K562 (cell line): ENCODE results near the gene TRRAP.

Source experiments
- FOXK2 ChIP-seq, 2 experiments: fragments of 450-650 bp; IDR thresholded peaks in 1 of 2; conservative IDR thresholded peaks in 1 of 2; 2 replicates each; pipeline ENCODE4 v1.6.1; 2016; ENCODE audit warnings: low read depth in 2 of 2, mild to moderate bottlenecking in 1 of 2
- KDM1A ChIP-seq, 2 experiments: fragments of 450-650 bp; IDR thresholded peaks; 2 replicates each; pipeline ENCODE4 v1.6.1; 2016; ENCODE audit warnings: mild to moderate bottlenecking in 2 of 2
- TAF1 ChIP-seq: IDR thresholded peaks from 2 replicates; pipeline ENCODE4 v1.6.1; 2011; ENCODE audit warnings: mild to moderate bottlenecking, low read length, moderate library complexity; ENCODE audit not compliant: insufficient read depth, control insufficient read depth, severe bottlenecking; ENCODE audit errors: extremely low read depth
- TEAD4 ChIP-seq, 2 experiments: sonication (generic) in 1 of 2; formaldehyde crosslinking in 1 of 2; IDR thresholded peaks; 2 replicates each; pipeline versions ENCODE4 v1.6.1 to v1.8.0; 2012 to 2022; ENCODE audit warnings: borderline replicate concordance in 1 of 2, inconsistent platforms in 1 of 2, low read length in 1 of 2, mild to moderate bottlenecking in 1 of 2, missing genetic modification reagents in 1 of 2
- ZKSCAN1 ChIP-seq: fragments of 150-350 bp; IDR thresholded peaks from 2 replicates; pipeline ENCODE4 v1.6.1; 2016; ENCODE audit warnings: low read depth, low read length
- ZNF184 ChIP-seq: sonication (generic); formaldehyde crosslinking; IDR thresholded peaks from 2 replicates; pipeline ENCODE4 v1.5.0; 2020; ENCODE audit warnings: missing genetic modification reagents
- ZNF24 ChIP-seq: fragments of 450-650 bp; IDR thresholded peaks from 2 replicates; pipeline ENCODE4 v1.6.1; 2016
- ZNF785 ChIP-seq: fragments of 250-450 bp; sonication (Bioruptor Pico); IDR thresholded peaks from 2 replicates; pipeline ENCODE4 v1.4.0; 2020; ENCODE audit warnings: mild to moderate bottlenecking
- TF ChIP-seq, protein P1 (sequence below), 3 experiments: IDR thresholded peaks in 2 of 3; conservative IDR thresholded peaks in 1 of 3; 2 replicates each; pipeline ENCODE4 v1.5.1; 2011 to 2012; ENCODE audit warnings: low read length in 3 of 3, mild to moderate bottlenecking in 3 of 3, control low read depth in 2 of 3, improper control_type of control experiment in 1 of 3, inconsistent platforms in 1 of 3, low read depth in 1 of 3, mixed read lengths in 1 of 3, moderate library complexity in 1 of 3; ENCODE audit not compliant: insufficient read depth in 2 of 3
- TF ChIP-seq, protein P2 (sequence below): sonication (generic); formaldehyde crosslinking; IDR thresholded peaks from 2 replicates; pipeline ENCODE4 v1.8.0; 2022; ENCODE audit warnings: missing genetic modification reagents, mild to moderate bottlenecking, borderline replicate concordance
- TF ChIP-seq, protein P3 (sequence below): fragments of 250-450 bp; sonication (Bioruptor Pico); IDR thresholded peaks from 2 replicates; pipeline ENCODE4 v1.8.0; 2021; ENCODE audit warnings: moderate library complexity, mild to moderate bottlenecking, inconsistent platforms

- no peak for TF ChIP-seq KDM1A (IDR thresholded peaks at IDR 0.05)
- TF ChIP-seq TAF1, result no peak
- no peak for TF ChIP-seq ZNF785
- TF ChIP-seq ZNF24, result no peak
- TF ChIP-seq TEAD4 (IDR thresholded peaks at IDR 0.05; ENCODE audit: low read length), result no peak
- TF ChIP-seq TEAD4 (CRISPR knock-in tag; IDR thresholded peaks at IDR 0.05; ENCODE audit: borderline replicate concordance), result no peak
- TF ChIP-seq ZKSCAN1, result no peak
- TF ChIP-seq, protein P1, sequence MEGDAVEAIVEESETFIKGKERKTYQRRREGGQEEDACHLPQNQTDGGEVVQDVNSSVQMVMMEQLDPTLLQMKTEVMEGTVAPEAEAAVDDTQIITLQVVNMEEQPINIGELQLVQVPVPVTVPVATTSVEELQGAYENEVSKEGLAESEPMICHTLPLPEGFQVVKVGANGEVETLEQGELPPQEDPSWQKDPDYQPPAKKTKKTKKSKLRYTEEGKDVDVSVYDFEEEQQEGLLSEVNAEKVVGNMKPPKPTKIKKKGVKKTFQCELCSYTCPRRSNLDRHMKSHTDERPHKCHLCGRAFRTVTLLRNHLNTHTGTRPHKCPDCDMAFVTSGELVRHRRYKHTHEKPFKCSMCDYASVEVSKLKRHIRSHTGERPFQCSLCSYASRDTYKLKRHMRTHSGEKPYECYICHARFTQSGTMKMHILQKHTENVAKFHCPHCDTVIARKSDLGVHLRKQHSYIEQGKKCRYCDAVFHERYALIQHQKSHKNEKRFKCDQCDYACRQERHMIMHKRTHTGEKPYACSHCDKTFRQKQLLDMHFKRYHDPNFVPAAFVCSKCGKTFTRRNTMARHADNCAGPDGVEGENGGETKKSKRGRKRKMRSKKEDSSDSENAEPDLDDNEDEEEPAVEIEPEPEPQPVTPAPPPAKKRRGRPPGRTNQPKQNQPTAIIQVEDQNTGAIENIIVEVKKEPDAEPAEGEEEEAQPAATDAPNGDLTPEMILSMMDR (IDR thresholded peaks at IDR 0.05 in 2 of 3, conservative IDR thresholded peaks at IDR 0.05 in 1 of 3; ENCODE audit: insufficient read depth in 2 of 3, low read depth in 1 of 3, low read length in 3 of 3), result no peak; a peak in 1 of 6 replicates
- TF ChIP-seq, protein P2, sequence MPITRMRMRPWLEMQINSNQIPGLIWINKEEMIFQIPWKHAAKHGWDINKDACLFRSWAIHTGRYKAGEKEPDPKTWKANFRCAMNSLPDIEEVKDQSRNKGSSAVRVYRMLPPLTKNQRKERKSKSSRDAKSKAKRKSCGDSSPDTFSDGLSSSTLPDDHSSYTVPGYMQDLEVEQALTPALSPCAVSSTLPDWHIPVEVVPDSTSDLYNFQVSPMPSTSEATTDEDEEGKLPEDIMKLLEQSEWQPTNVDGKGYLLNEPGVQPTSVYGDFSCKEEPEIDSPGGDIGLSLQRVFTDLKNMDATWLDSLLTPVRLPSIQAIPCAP, result no peak
- TF ChIP-seq FOXK2 (conservative IDR thresholded peaks at IDR 0.05 in 1 of 2, IDR thresholded peaks at IDR 0.05 in 1 of 2; ENCODE audit: low read depth in 2 of 2), result no peak
- TF ChIP-seq, protein P3, sequence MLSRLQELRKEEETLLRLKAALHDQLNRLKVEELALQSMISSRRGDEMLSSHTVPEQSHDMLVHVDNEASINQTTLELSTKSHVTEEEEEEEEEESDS, result no peak
- TF ChIP-seq ZNF184 (CRISPR knock-in tag), result no peak
These were observed 43.5 kb downstream of the TRRAP start for GRCh38 chr7:98921608-98922372.
